RWPE2 (cell line): Measurements from ENCODE around the gene TMEM175.

Source experiments
- ATAC-seq: fragments of 200-7000 bp; cut with Tn5 transposase; 3 replicates; pipeline ENCODE4 v1.9.1; 2021; ENCODE audit warnings: low read depth
- DNase-seq: peaks from one replicate; pipeline ENCODE4 v3.0.0-alpha.2; 2020; ENCODE audit warnings: low spot score
- H3K27ac ChIP-seq: fragments of 450-650 bp; 2 replicates; pipeline ENCODE4 v1.5.1; 2017; ENCODE audit warnings: mild to moderate bottlenecking; ENCODE audit not compliant: poor library complexity, severe bottlenecking
- H3K27me3 ChIP-seq: fragments of 250-450 bp; sonication (Bioruptor Pico); 2 replicates; pipeline ENCODE4 v1.5.1; 2021; ENCODE audit warnings: mild to moderate bottlenecking, moderate library complexity; ENCODE audit not compliant: insufficient read depth, poor library complexity, severe bottlenecking
- H3K36me3 ChIP-seq: fragments of 250-450 bp; sonication (Bioruptor Pico); 2 replicates; pipeline ENCODE4 v1.5.1; 2020; ENCODE audit warnings: low read depth, mild to moderate bottlenecking, moderate library complexity
- H3K4me1 ChIP-seq: fragments of 250-450 bp; sonication (Bioruptor Pico); 2 replicates; pipeline ENCODE4 v1.5.1; 2021; ENCODE audit warnings: mild to moderate bottlenecking, moderate library complexity; ENCODE audit not compliant: insufficient read depth, poor library complexity, severe bottlenecking
- H3K4me3 ChIP-seq: fragments of 250-450 bp; sonication (Bioruptor Pico); 2 replicates; pipeline ENCODE4 v1.5.1; 2021; ENCODE audit warnings: mild to moderate bottlenecking, moderate library complexity; ENCODE audit not compliant: severe bottlenecking
- H3K9me3 ChIP-seq: fragments of 250-450 bp; sonication (Bioruptor Pico); 2 replicates; pipeline ENCODE4 v1.5.1; 2021; ENCODE audit warnings: mild to moderate bottlenecking, moderate library complexity; ENCODE audit not compliant: severe bottlenecking
- CTCF ChIP-seq: fragments of 450-650 bp; IDR thresholded peaks from one replicate; pipeline ENCODE4 v1.5.1; 2017; ENCODE audit warnings: mild to moderate bottlenecking, moderate library complexity; ENCODE audit not compliant: poor library complexity, severe bottlenecking

Gene TMEM175

GRCh38 chr4:951186-951585, 18.9 kb downstream of the TMEM175 start:
- ATAC-seq (no peak), DNase-seq (no peak)
- TF ChIP-seq CTCF = no peak

GRCh38 chr4:951594-952468, 19.6 kb downstream of the TMEM175 start:
- H3K36me3 ChIP-seq = no peaks in the 10 kb centered on the region
- no peaks in the 10 kb centered on the region for H3K4me1 ChIP-seq
- no peak for TF ChIP-seq CTCF
- no peaks in the 10 kb centered on the region for H3K9me3 ChIP-seq
- ATAC-seq = no peak
- no peaks in the 10 kb centered on the region for H3K27me3 ChIP-seq
- no peak overlapping the region for H3K27ac ChIP-seq
- no peak for DNase-seq
- H3K4me3 ChIP-seq = no peak overlapping the region

More at GRCh38 chr4:951186-951585, 18.9 kb downstream of the TMEM175 start:
- Histone ChIP-seq H3K27me3 (no peaks in the 10 kb centered on the region), H3K27ac (no peak overlapping the region), H3K9me3 (no peaks in the 10 kb centered on the region), H3K4me1 (no peaks in the 10 kb centered on the region), H3K4me3 (no peak overlapping the region), H3K36me3 (no peaks in the 10 kb centered on the region)

- H3K4me1 ChIP-seq = no peaks in the 10 kb centered on the region
- no peak overlapping the region for H3K27ac ChIP-seq
- no peak overlapping the region for H3K4me3 ChIP-seq
- DNase-seq (no peak), ATAC-seq (no peak)
- TF ChIP-seq CTCF = no peak
- no peaks in the 10 kb centered on the region for H3K9me3 ChIP-seq
- H3K36me3 ChIP-seq = no peaks in the 10 kb centered on the region
- H3K27me3 ChIP-seq = no peaks in the 10 kb centered on the region
These were observed 20.8 kb downstream of the TMEM175 start for GRCh38 chr4:952881-953573.

- ATAC-seq = no peak
- no peak for TF ChIP-seq CTCF
- Histone ChIP-seq H3K36me3 (no peaks in the 10 kb centered on the region), H3K27ac (no peak overlapping the region), H3K4me1 (no peaks in the 10 kb centered on the region), H3K27me3 (no peaks in the 10 kb centered on the region), H3K9me3 (no peaks in the 10 kb centered on the region), H3K4me3 (no peak overlapping the region)
- no peak for DNase-seq
These were observed 21.3 kb downstream of the TMEM175 start for GRCh38 chr4:953574-953915.
